ENCODE measurements around the gene NELFA. TPM values are rescaled to one million over a fixed set of nuclear protein-coding genes. Genes with fewer than 3 reads are reported as not detected.

Gene NELFA
- total RNA-seq, 4 donors from 2014 or later, result 23.2 to 41.5 (median 35.5) TPM

DNA sequence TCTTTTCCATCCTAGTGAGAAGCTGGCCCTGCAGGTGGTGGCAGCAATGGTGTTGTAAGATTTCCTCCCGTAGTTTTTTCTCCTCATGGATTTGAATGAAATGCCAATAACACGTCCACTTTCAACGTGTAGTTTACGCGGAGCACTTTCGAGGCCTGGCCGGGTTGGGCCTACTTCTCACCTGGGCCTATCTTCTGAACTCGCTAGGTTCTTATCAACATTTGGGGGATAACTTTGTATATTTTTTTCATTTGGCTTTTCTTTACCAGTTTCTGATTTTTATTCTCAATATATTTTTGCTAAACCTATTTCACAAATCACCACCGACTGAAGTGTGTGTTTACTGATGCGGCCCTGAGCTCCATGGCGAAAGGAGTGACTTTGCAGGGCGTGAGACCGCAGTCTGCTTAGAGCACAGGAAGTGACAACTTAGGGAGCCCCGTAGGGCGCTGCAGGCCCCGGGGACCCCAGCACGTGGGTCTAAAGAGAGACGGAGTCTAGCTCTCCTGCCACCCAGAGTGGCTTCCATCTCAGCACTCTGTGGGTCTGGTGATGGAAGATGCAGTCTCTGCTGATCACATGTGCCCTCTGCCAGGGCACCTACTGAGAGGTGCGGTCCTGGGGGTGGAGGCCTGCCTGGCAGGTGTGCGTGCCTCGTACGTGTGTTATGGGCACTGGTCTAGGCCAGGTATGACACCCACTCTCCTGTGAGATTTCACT is 29.1 kb downstream of the NELFA start:
- H3K9me3 ChIP-seq, result no peaks in the 10 kb centered on the region
- peaks cover 94% of the 10 kb centered on the region for H3K36me3 ChIP-seq
- 86% methylated on average over 22 of the region's 22 CpGs for WGBS
- no peak overlapping the region for H3K27ac ChIP-seq
- H3K4me1 ChIP-seq, result no peaks in the 10 kb centered on the region
- H3K4me3 ChIP-seq, result no peak overlapping the region
- peak in 1 of 2 donors; percentile 65 for DNase-seq (ENCODE audit: low spot score in 2 of 2)
- TF ChIP-seq POLR2AphosphoS5 (IDR thresholded peaks at IDR 0.05) (no peak), EP300 (IDR thresholded peaks at IDR 0.05) (no peak), POLR2A (IDR thresholded peaks at IDR 0.05) (no peak)
- TF ChIP-seq, protein P1, sequence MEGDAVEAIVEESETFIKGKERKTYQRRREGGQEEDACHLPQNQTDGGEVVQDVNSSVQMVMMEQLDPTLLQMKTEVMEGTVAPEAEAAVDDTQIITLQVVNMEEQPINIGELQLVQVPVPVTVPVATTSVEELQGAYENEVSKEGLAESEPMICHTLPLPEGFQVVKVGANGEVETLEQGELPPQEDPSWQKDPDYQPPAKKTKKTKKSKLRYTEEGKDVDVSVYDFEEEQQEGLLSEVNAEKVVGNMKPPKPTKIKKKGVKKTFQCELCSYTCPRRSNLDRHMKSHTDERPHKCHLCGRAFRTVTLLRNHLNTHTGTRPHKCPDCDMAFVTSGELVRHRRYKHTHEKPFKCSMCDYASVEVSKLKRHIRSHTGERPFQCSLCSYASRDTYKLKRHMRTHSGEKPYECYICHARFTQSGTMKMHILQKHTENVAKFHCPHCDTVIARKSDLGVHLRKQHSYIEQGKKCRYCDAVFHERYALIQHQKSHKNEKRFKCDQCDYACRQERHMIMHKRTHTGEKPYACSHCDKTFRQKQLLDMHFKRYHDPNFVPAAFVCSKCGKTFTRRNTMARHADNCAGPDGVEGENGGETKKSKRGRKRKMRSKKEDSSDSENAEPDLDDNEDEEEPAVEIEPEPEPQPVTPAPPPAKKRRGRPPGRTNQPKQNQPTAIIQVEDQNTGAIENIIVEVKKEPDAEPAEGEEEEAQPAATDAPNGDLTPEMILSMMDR (IDR thresholded peaks at IDR 0.05), result no peak
- no peaks in the 10 kb centered on the region for H3K27me3 ChIP-seq

- TF ChIP-seq POLR2A (IDR thresholded peaks at IDR 0.05) (no peak), POLR2AphosphoS5 (IDR thresholded peaks at IDR 0.05) (no peak), EP300 (IDR thresholded peaks at IDR 0.05) (no peak)
- TF ChIP-seq, protein P1 (IDR thresholded peaks at IDR 0.05), result no peak
- Histone ChIP-seq H3K36me3 (peaks cover 92% of the 10 kb centered on the region), H3K4me1 (no peaks in the 10 kb centered on the region), H3K4me3 (no peak overlapping the region), H3K27ac (no peak overlapping the region), H3K9me3 (no peaks in the 10 kb centered on the region), H3K27me3 (no peaks in the 10 kb centered on the region)
- peak in 1 of 2 donors; percentile 77 for DNase-seq (ENCODE audit: low spot score in 2 of 2)
- 92% methylated on average over 45 of the region's 45 CpGs for WGBS
Observed at GRCh38 chr4:1978741-1979476, 29.9 kb downstream of the NELFA start.

- no peaks in the 10 kb centered on the region for H3K9me3 ChIP-seq
- no peaks in the 10 kb centered on the region for H3K27me3 ChIP-seq
- H3K4me1 ChIP-seq, result no peaks in the 10 kb centered on the region
- no peak overlapping the region for H3K4me3 ChIP-seq
- peak in 1 of 2 donors; percentile 52 for DNase-seq (ENCODE audit: low spot score in 2 of 2)
- no peak for TF ChIP-seq POLR2A (IDR thresholded peaks at IDR 0.05)
- no peak overlapping the region for H3K27ac ChIP-seq
- peaks cover 88% of the 10 kb centered on the region for H3K36me3 ChIP-seq
- WGBS, result 91% methylated on average over 13 of the region's 13 CpGs
Observed at GRCh38 chr4:1978226-1978625, 30.5 kb downstream of the NELFA start.

- Histone ChIP-seq H3K27me3 (no peaks in the 10 kb centered on the region), H3K36me3 (peaks cover 83% of the 10 kb centered on the region)
- TF ChIP-seq POLR2AphosphoS5 (IDR thresholded peaks at IDR 0.05), result no peak
- TF ChIP-seq EP300 (IDR thresholded peaks at IDR 0.05), result no peak
- TF ChIP-seq, protein P1 (IDR thresholded peaks at IDR 0.05), result no peak
- no peak for TF ChIP-seq POLR2A (IDR thresholded peaks at IDR 0.05)
Observed at GRCh38 chr4:1976416-1977352, 32.1 kb downstream of the NELFA start.

DNA sequence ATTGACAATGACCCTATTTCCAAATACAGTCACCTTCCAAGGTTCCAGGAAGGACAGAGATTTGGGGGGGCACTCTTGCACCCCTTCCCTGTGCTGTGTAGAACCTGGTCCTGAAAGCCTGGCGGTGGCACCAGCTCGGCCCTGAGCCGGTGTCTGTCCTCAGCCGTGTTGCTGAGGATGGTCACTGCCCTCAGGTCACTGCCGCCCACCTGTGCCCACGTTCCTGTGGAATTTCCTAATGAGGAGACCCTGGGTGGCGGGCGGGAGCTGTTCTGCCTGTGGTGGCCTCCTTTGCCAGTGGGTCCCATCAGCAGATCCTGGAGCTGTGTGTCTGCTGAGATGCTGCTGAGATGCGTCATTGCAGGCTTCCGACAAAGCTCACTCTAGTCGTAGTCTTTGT is 32.9 kb downstream of the NELFA start:
- TF ChIP-seq POLR2A (IDR thresholded peaks at IDR 0.05) (no peak), EP300 (IDR thresholded peaks at IDR 0.05) (no peak), POLR2AphosphoS5 (IDR thresholded peaks at IDR 0.05) (no peak)
- TF ChIP-seq, protein P1 (IDR thresholded peaks at IDR 0.05), result no peak
- DNase-seq (ENCODE audit: low spot score in 2 of 2), result peak; percentile 22 to 47
- Histone ChIP-seq H3K4me1 (no peaks in the 10 kb centered on the region), H3K4me3 (no peak overlapping the region), H3K27me3 (no peaks in the 10 kb centered on the region), H3K27ac (no peak overlapping the region), H3K9me3 (no peaks in the 10 kb centered on the region), H3K36me3 (peaks cover 81% of the 10 kb centered on the region)
- WGBS, result 96% methylated on average over 9 of the region's 11 CpGs

More at GRCh38 chr4:1976416-1977352, 32.1 kb downstream of the NELFA start:
- Histone ChIP-seq H3K27ac (no peak overlapping the region), H3K4me3 (no peak overlapping the region), H3K4me1 (no peaks in the 10 kb centered on the region), H3K9me3 (no peaks in the 10 kb centered on the region)
- 94% methylated on average over 34 of the region's 35 CpGs for WGBS
- DNase-seq (ENCODE audit: low spot score in 2 of 2), result peak; percentile 46 to 70
